MG63 (cell line): Measurements from ENCODE around the gene PHAF1. TPM values are rescaled to one million over a fixed set of nuclear protein-coding genes. Genes with fewer than 3 reads are reported as not detected.
A peak's percentile ranks its signal among the peaks of the same experiment; 100 is the strongest.

Source experiments
- DNase-seq: peaks from one replicate; pipeline ENCODE4 v3.0.0-alpha.2; 2020
- H3K27me3 ChIP-seq: fragments of 250-450 bp; sonication (Bioruptor Pico); 2 replicates; pipeline ENCODE4 v1.5.1; 2020; ENCODE audit warnings: mild to moderate bottlenecking, moderate library complexity
- H3K36me3 ChIP-seq: fragments of 250-450 bp; sonication (Bioruptor Pico); 2 replicates; pipeline ENCODE4 v1.5.1; 2020; ENCODE audit warnings: mild to moderate bottlenecking, moderate library complexity
- H3K4me3 ChIP-seq: fragments of 250-450 bp; sonication (Bioruptor Pico); 2 replicates; pipeline ENCODE4 v1.5.1; 2020; ENCODE audit warnings: mild to moderate bottlenecking, moderate library complexity
- H3K9me3 ChIP-seq: fragments of 250-450 bp; sonication (Bioruptor Pico); 2 replicates; pipeline ENCODE4 v1.5.1; 2020; ENCODE audit warnings: mild to moderate bottlenecking, moderate library complexity
- total RNA-seq: library from RNA; depleted of rRNA; stranded (reverse); fragments of >200 nt; shearing (Covaris generic); gene quantifications from 2 replicates; pipeline ENCODE4 v1.2.3, GENCODE V29; 2014; ENCODE audit warnings: low replicate concordance; rRNA removed

PHAF1 gene
- 5.6 and 18.9 TPM in 2 replicates for total RNA-seq

GRCh38 chr16:67109407-67110135 lies at the start of gene PHAF1:
Gene PHAF1, plus strand, starts transcription at chr16:67109941. Its CDS starts 235 bp downstream, at chr16:67110176.
- Histone ChIP-seq H3K36me3 (peaks cover 2% of the 10 kb centered on the region; the same call in 1 of the 2 replicates), H3K27me3 (no peaks in the 10 kb centered on the region), H3K4me3 (peak within 1 kb of the TSS; percentile 63), H3K9me3 (no peaks in the 10 kb centered on the region)
- peak; percentile 83 for DNase-seq

- Histone ChIP-seq H3K36me3 (peaks cover 21% of the 10 kb centered on the region), H3K4me3 (no peak overlapping the region)
These were observed 46.7 kb upstream of the PHAF1 start for GRCh38 chr16:67063008-67063407.

GRCh38 chr16:67068212-67068753 lies 41.5 kb upstream of the PHAF1 start:
- no peak overlapping the region for H3K4me3 ChIP-seq
- H3K9me3 ChIP-seq: no peaks in the 10 kb centered on the region
- no peaks in the 10 kb centered on the region for H3K27me3 ChIP-seq
- H3K36me3 ChIP-seq: peaks cover 29% of the 10 kb centered on the region
- DNase-seq: no peak

More at GRCh38 chr16:67063008-67063407, 46.7 kb upstream of the PHAF1 start:
- no peak for DNase-seq
- no peaks in the 10 kb centered on the region for H3K27me3 ChIP-seq
- no peaks in the 10 kb centered on the region for H3K9me3 ChIP-seq

- no peaks in the 10 kb centered on the region for H3K27me3 ChIP-seq
- H3K36me3 ChIP-seq: peaks cover 29% of the 10 kb centered on the region
- H3K4me3 ChIP-seq: no peak overlapping the region
- DNase-seq: no peak
- no peaks in the 10 kb centered on the region for H3K9me3 ChIP-seq
These were observed 38.2 kb upstream of the PHAF1 start for GRCh38 chr16:67071476-67072048.

- H3K36me3 ChIP-seq: peaks cover 9% of the 10 kb centered on the region
- no peaks in the 10 kb centered on the region for H3K9me3 ChIP-seq
- H3K27me3 ChIP-seq: no peaks in the 10 kb centered on the region
- H3K4me3 ChIP-seq: no peak overlapping the region
- DNase-seq: no peak
These were observed 34.4 kb upstream of the PHAF1 start for GRCh38 chr16:67075331-67075730.

GRCh38 chr16:67077871-67078270 lies 31.9 kb upstream of the PHAF1 start:
- Histone ChIP-seq H3K36me3 (peaks cover 7% of the 10 kb centered on the region), H3K27me3 (no peaks in the 10 kb centered on the region), H3K9me3 (no peaks in the 10 kb centered on the region), H3K4me3 (no peak overlapping the region)
- DNase-seq: no peak

- peaks cover 6% of the 10 kb centered on the region for H3K36me3 ChIP-seq
- no peaks in the 10 kb centered on the region for H3K27me3 ChIP-seq
- H3K4me3 ChIP-seq: no peak overlapping the region
- DNase-seq: no peak
- no peaks in the 10 kb centered on the region for H3K9me3 ChIP-seq
These were observed 27.6 kb upstream of the PHAF1 start for GRCh38 chr16:67082100-67082499.

DNA sequence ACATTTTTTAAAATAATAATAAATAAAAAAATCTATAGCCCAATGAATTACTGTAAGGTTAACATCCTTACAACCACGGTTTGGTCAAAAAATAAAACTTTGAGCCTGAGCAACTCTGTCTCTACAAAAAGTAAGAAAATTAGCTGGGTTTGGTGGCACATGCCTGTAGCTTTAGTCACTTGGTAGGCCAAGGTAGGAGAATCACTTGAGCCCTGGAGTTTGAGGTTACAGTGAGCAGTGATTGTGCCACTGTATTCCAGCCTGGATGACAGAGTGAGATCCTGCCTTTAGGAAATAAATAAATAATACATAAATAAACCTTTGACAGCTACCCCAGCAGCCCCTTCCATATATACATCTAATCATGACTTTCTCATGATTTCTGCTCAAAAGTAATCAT lies 26.9 kb upstream of the PHAF1 start:
- H3K27me3 ChIP-seq: no peaks in the 10 kb centered on the region
- H3K9me3 ChIP-seq: no peaks in the 10 kb centered on the region
- no peak overlapping the region for H3K4me3 ChIP-seq
- no peak for DNase-seq
- peaks cover 6% of the 10 kb centered on the region for H3K36me3 ChIP-seq

GRCh38 chr16:67084345-67085028 lies 25.3 kb upstream of the PHAF1 start:
- Histone ChIP-seq H3K4me3 (no peak overlapping the region), H3K9me3 (no peaks in the 10 kb centered on the region), H3K27me3 (no peaks in the 10 kb centered on the region), H3K36me3 (peaks cover 6% of the 10 kb centered on the region)
- DNase-seq: no peak

DNA sequence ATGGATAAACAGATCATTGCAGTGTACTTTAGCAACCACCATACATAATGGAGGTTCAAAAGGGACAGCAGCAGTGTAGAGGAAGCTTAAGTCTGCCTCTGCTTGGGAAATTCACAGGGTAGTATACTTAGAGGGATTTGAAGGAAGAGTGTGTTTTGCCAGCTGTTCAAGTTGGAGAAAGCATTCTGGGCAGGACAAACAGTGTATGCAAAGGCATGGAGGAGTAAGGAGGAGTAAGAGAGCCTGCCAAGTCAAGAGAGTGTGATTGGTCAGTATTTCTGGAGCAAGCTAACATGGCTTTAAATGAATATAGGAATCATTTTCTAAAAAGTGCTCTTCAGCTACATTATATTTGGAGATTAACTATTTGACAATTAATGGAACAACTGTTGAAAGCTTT lies 22.9 kb upstream of the PHAF1 start:
- Histone ChIP-seq H3K9me3 (no peaks in the 10 kb centered on the region), H3K27me3 (no peaks in the 10 kb centered on the region), H3K4me3 (no peak overlapping the region), H3K36me3 (peaks cover 6% of the 10 kb centered on the region)
- no peak for DNase-seq

DNA sequence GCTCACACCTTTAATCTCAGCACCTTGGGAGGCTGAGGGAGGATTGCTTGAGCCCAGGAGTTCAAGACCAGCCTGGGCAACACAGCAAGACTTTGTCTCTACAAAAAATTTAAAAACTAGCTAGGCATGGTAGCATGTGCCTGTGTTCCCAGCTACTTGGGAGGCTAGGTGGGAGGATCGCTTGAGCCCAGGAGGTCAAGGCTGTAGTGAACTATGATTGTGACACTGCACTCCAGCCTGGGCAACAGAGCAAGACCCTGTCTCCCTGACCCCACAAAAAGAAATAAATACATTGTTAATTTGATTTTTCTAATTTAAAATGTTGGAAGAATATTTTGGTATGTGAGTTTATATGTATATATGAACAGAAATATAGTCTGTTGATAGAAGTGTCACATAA lies 22.4 kb upstream of the PHAF1 start:
- no peak for DNase-seq

GRCh38 chr16:67087803-67088202 lies 21.9 kb upstream of the PHAF1 start:
- Histone ChIP-seq H3K4me3 (no peak overlapping the region), H3K27me3 (no peaks in the 10 kb centered on the region), H3K36me3 (peaks cover 8% of the 10 kb centered on the region), H3K9me3 (no peaks in the 10 kb centered on the region)
- no peak for DNase-seq

More for the DNA sequence above, 22.4 kb upstream of the PHAF1 start:
- no peak overlapping the region for H3K4me3 ChIP-seq
- no peaks in the 10 kb centered on the region for H3K27me3 ChIP-seq
- H3K9me3 ChIP-seq: no peaks in the 10 kb centered on the region
- H3K36me3 ChIP-seq: peaks cover 8% of the 10 kb centered on the region

- no peaks in the 10 kb centered on the region for H3K27me3 ChIP-seq
- no peaks in the 10 kb centered on the region for H3K9me3 ChIP-seq
- peaks cover 8% of the 10 kb centered on the region for H3K36me3 ChIP-seq
- no peak for DNase-seq
- no peak overlapping the region for H3K4me3 ChIP-seq
These were observed 21.2 kb upstream of the PHAF1 start for GRCh38 chr16:67088551-67088950.

- H3K4me3 ChIP-seq: no peak overlapping the region
- peaks cover 8% of the 10 kb centered on the region for H3K36me3 ChIP-seq
- no peak for DNase-seq
- no peaks in the 10 kb centered on the region for H3K27me3 ChIP-seq
- no peaks in the 10 kb centered on the region for H3K9me3 ChIP-seq
These were observed 20.6 kb upstream of the PHAF1 start for GRCh38 chr16:67089101-67089500.

GRCh38 chr16:67091906-67092566 lies 17.7 kb upstream of the PHAF1 start:
- Histone ChIP-seq H3K36me3 (peaks cover 2% of the 10 kb centered on the region; the same call in 1 of the 2 replicates), H3K4me3 (no peak overlapping the region), H3K27me3 (no peaks in the 10 kb centered on the region), H3K9me3 (no peaks in the 10 kb centered on the region)
- DNase-seq: no peak

DNA sequence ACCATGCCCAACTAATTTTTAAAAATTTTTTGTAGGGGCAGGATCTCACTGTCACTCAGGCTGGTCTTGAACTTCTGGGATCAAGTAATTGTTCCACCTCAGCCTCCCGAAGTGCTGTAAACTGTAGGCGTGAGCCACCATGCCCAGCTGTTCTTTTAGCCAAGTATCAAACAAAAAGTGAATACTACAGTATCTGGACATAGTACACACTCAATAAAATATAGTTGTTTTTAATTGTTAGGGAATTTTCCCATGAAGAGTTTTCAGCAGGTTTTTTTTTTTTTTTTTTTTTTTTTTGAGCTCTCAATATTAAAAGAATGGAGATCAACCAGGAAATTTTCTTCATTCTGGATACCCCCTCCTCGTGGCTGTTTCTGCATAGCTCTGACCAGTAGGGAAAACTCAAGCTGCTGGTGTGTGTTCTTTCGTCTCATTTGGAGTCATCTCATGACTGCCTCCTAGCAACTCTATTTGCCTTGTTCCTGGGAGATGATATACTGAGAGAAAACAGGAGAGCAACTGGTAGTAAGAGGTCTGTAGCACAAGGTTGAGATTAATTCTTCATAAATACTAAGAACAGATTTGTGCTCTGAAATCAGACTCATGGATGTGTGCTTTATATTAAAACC lies 16.5 kb upstream of the PHAF1 start:
- H3K4me3 ChIP-seq: no peak overlapping the region
- DNase-seq: no peak
- H3K36me3 ChIP-seq: peaks cover 2% of the 10 kb centered on the region; the same call in 1 of the 2 replicates

More for the DNA sequence above, 16.5 kb upstream of the PHAF1 start:
- H3K27me3 ChIP-seq: no peaks in the 10 kb centered on the region
- H3K9me3 ChIP-seq: no peaks in the 10 kb centered on the region
